ENCODE results near the gene TMEM120B. TPM values are rescaled to one million over a fixed set of nuclear protein-coding genes. Genes with fewer than 3 reads are reported as not detected.
A peak's percentile ranks its signal among the peaks of the same experiment; 100 is the strongest.

Gene TMEM120B
- total RNA-seq, 3 donors from 2014 or later = 5.4 to 8.2 (median 6.1) TPM

DNA sequence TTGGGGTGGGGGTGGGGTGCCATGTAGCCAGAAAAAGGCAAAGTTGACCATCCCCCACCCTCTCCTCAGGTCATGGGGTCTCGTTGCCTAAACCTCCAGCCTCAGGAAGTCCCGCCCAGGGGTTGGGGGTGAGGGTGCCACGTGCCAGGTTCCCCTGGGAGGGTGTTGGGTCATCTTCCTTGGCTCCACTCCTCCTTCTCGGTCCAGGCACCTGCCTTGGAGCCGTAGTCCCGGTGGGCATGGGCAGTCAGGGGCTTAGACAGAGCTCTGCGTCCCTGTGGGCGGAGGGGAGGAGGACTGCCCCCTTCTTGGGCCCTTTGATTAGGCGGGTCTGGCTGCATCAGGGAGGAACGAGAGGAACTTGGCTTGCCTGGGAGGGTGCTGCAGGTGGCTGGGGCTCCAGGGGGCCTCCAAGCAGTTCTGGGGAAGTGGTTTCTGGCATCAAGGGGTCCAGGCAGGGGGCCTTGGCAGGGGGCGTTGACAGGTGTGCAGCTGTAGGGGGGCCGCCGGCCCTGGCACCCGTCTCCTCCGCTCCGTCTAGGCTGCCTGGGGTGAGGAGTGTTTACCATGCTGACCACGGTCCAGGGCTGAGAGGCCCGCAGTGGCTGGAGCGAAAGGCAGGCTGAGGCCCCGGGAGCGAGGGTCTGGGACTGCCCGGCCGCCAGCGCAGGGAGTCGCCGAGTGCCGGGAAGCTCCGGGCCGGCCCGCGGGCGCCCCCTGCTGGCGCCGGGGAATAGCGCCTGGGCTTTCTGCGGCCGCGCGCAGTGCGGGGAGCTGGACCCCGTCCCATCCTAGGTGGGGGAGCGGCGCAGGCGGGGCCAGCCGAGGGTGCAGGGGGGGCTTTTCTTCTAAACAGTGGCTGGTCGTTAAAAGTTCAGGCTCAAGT, 99.1 kb downstream of the TMEM120B start:
- no peaks in the 10 kb centered on the region for H3K27me3 ChIP-seq
- no peak for DNase-seq (ENCODE audit: low spot score in 2 of 2)
- H3K4me3 ChIP-seq = peak overlapping the region; percentile 48 to 73 (median 57)
- intact Hi-C loops (cut with DNase I; ENCODE audit: low total_unique reads) = loop anchor here (1.0 kb wide), 1 partner anchor 16 kb away; no protein-coding TSS in a partner anchor
- peak overlapping the region; percentile 59 to 90 for H3K27ac ChIP-seq
- no peaks in the 10 kb centered on the region for H3K9me3 ChIP-seq
- TF ChIP-seq, protein P1, sequence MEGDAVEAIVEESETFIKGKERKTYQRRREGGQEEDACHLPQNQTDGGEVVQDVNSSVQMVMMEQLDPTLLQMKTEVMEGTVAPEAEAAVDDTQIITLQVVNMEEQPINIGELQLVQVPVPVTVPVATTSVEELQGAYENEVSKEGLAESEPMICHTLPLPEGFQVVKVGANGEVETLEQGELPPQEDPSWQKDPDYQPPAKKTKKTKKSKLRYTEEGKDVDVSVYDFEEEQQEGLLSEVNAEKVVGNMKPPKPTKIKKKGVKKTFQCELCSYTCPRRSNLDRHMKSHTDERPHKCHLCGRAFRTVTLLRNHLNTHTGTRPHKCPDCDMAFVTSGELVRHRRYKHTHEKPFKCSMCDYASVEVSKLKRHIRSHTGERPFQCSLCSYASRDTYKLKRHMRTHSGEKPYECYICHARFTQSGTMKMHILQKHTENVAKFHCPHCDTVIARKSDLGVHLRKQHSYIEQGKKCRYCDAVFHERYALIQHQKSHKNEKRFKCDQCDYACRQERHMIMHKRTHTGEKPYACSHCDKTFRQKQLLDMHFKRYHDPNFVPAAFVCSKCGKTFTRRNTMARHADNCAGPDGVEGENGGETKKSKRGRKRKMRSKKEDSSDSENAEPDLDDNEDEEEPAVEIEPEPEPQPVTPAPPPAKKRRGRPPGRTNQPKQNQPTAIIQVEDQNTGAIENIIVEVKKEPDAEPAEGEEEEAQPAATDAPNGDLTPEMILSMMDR (IDR thresholded peaks at IDR 0.05) = peak; percentile 88 to 96 (median 90)
- no peak for TF ChIP-seq POLR2A (IDR thresholded peaks at IDR 0.05)
- no peaks in the 10 kb centered on the region for H3K36me3 ChIP-seq
- peaks cover 9 to 20% of the 10 kb centered on the region in 2 donors for H3K4me1 ChIP-seq

DNA sequence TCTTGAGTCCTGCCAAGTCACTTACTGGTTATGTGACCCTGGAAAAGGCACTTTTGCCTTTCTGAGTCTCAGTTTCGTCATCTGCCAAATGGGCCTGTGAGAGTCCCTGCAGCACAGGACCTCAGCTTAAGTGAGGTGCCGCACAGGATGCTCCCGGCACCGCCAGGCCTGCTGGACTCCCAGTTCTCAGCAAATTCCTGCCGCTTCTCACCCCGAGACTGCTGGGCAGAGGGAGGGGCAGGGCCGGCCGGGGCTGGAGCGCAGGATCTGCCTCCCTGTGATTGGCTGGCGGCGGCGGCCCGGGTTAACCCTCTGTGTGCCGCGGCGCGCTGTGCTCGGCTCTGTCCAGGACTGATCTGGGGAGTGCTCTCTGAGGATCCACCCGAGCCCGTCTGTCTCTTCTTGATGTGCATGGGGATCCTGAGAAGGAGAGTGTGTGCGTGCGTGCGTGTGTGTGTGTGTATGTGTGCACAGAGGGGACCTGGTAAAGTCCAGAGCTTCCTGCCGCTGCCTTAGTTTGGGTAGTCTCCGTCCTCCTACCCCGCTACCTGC, 99.8 kb downstream of the TMEM120B start:
- H3K4me1 ChIP-seq = peaks cover 9 to 15% of the 10 kb centered on the region in 2 donors
- peak in 1 of 2 donors; percentile 81 for DNase-seq (ENCODE audit: low spot score in 2 of 2)
- intact Hi-C loops (cut with DNase I; ENCODE audit: low total_unique reads) = loop anchor here (1.0 kb wide), 1 partner anchor 17 kb away; no protein-coding TSS in a partner anchor

DNA sequence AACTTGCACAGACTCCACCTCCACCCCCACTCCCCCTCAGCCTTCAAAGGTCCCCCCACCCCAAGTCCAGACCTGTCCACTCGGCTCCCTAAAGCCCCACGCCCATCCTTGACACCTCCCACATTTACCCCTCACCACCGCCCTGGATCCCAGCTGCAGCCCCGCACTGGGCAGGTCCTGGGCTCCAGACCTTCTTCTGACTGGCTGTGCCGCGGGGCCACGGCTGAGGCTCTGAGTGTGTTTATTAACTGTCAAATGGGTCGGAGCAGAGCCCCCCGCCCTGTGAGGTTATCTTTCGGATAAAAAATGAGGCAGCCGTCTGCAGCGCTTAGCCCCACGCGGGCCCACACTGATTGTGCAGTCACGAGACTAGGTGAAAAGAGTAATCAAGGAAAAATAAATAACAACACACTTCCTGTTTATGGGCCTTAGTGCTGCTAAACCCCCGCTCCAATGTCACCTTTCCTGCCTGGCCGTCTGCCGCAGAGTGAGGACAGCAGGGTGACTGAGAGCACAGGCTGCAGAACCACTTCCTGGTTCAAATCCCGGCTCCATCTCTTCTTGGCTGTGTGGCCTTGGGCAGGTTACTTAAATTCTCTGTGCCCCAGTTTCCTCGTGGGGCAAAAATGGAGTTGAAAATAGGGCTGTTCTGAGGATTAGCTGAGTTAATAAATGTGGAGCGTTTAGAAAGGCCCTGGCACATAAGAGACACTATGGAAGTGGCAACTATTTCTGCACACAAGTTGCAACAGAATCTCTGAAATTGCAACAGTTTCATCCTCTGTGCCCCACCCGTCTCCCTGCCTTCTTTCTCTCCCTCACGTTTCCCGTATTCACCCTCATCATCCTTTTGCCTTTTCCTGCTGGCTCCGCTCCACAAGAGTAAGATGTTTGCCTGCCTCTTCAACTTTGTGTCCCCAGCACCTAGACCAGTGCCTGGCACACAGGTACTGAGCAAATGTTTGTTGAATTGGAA, 100.7 kb downstream of the TMEM120B start:
- H3K4me1 ChIP-seq = peaks cover 9 to 15% of the 10 kb centered on the region in 2 donors
- intact Hi-C loops (cut with DNase I; ENCODE audit: low total_unique reads) = loop anchor here (1.0 kb wide), 1 partner anchor 18 kb away; no protein-coding TSS in a partner anchor
- H3K9me3 ChIP-seq = no peaks in the 10 kb centered on the region
- H3K36me3 ChIP-seq = peaks cover 12% of the 10 kb centered on the region
- no peaks in the 10 kb centered on the region for H3K27me3 ChIP-seq
- no peak for DNase-seq (ENCODE audit: low spot score in 2 of 2)
- TF ChIP-seq POLR2AphosphoS5 (IDR thresholded peaks at IDR 0.05) (no peak), POLR2A (IDR thresholded peaks at IDR 0.05) (no peak)
- TF ChIP-seq, protein P1 (IDR thresholded peaks at IDR 0.05) = no peak
- no peak overlapping the region for H3K27ac ChIP-seq
- peak overlapping the region; percentile 48 to 73 (median 57) for H3K4me3 ChIP-seq

More for the DNA sequence above, 99.8 kb downstream of the TMEM120B start:
- H3K27me3 ChIP-seq = no peaks in the 10 kb centered on the region
- peaks cover 6% of the 10 kb centered on the region for H3K36me3 ChIP-seq
- H3K9me3 ChIP-seq = no peaks in the 10 kb centered on the region
- peak overlapping the region; percentile 48 to 73 (median 57) for H3K4me3 ChIP-seq
- peak overlapping the region in 1 of 2 donors; percentile 59 for H3K27ac ChIP-seq
- TF ChIP-seq POLR2AphosphoS5 (IDR thresholded peaks at IDR 0.05) = peak in 1 of 3 donors; percentile 60
- TF ChIP-seq, protein P1 (IDR thresholded peaks at IDR 0.05) = peak in 1 of 3 donors; percentile 45
- no peak for TF ChIP-seq POLR2A (IDR thresholded peaks at IDR 0.05)

DNA sequence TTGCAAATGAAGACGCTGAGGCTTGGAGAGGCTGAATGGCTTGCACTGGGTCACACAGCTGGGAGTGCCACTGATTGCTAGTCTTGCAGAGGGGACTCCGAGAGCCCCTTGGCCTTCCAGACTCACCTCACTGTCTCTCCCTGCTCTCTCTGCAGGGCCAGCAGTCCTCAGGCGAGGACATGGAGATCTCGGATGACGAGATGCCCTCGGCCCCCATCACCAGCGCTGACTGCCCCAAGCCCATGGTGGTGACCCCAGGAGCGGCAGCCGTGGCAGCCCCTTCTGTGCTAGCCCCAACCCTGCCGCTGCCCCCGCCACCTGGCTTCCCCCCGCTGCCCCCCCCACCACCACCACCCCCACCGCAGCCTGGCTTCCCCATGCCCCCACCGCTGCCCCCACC, 101.4 kb downstream of the TMEM120B start:
- no peak for DNase-seq (ENCODE audit: low spot score in 2 of 2)
- Histone ChIP-seq H3K4me1 (peaks cover 9 to 15% of the 10 kb centered on the region in 2 donors), H3K27ac (no peak overlapping the region), H3K4me3 (no peak overlapping the region), H3K9me3 (no peaks in the 10 kb centered on the region), H3K36me3 (peaks cover 12% of the 10 kb centered on the region), H3K27me3 (no peaks in the 10 kb centered on the region)
- TF ChIP-seq, protein P1 (IDR thresholded peaks at IDR 0.05) = no peak
- TF ChIP-seq POLR2A (IDR thresholded peaks at IDR 0.05) (no peak), POLR2AphosphoS5 (IDR thresholded peaks at IDR 0.05) (no peak)
- intact Hi-C loops (cut with DNase I; ENCODE audit: low total_unique reads) = no loop called here

Measured in breast epithelium (tissue), 4 donors.